HG03097 (cell line): ENCODE measurements around the gene COMMD7.
"Not testable (repeated sequence)": the region's sequence is repeated elsewhere in the genome, so short reads cannot be mapped to it uniquely, and the experiment has no call there.

Source experiments
- ATAC-seq: cut with Tn5 transposase; IDR thresholded peaks from one replicate; pipeline ENCODE4 v1.9.1; 2021; ENCODE audit not compliant: unreplicated experiment, low FRiP score

Gene COMMD7

DNA sequence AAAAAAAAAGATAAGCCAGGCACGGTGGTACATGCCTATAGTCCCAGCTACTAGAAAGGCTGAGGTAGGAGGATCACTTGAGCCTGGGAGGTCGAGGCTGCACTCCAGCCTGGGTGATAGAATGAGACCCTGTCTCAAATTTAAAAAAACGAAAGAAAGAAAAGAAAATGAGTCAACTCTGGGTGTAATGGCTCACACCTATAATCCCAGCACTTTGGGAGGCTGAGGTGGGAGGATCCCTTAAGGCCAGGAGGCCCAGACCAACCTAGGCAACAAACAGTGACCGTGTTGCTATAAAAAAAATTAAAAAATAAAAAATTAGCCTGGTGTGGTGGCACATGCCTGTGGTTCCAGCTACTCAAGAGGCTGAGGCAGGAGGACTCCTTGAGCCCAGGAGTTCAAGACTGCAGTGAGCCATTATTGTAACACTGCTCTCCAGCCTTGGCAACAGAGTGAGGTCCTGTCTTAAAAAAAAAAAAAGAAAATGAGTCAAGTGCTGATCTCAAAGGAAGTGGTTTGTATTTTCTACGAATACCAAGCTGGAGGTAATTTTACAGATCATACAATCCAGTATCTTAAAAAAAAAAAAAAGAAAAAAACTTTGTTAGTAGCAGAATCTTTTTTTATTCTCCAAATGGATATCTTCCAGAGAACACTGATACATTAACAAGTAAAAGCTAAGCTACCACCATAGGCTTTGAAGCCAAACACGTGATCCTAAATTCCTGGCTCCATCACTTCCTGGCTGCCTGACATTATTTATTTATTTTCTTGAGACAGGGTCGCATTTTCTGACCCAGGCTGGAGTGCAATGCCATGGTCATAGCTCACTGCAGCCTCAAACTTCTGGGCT lies 5.7 kb downstream of the COMMD7 start:
- ATAC-seq = no peak

DNA sequence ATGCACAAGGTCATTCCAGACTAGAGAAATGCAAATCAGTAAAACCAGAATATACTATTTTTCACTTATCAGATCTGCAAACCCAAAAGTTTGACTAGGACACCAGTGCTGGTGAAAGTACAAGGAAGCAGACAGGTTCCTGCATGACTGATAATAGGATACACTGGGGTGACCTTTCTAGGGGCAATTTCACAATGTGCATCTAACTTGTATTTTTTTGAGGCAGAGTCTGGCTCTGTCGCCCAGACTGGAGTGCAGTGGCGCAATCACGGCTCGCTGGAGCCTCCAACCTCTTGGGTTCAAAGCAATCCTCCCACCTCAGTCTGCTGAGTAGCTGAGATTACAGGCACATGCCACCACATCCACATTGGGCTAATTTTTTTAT lies 11.4 kb downstream of the COMMD7 start:
- no peak for ATAC-seq

DNA sequence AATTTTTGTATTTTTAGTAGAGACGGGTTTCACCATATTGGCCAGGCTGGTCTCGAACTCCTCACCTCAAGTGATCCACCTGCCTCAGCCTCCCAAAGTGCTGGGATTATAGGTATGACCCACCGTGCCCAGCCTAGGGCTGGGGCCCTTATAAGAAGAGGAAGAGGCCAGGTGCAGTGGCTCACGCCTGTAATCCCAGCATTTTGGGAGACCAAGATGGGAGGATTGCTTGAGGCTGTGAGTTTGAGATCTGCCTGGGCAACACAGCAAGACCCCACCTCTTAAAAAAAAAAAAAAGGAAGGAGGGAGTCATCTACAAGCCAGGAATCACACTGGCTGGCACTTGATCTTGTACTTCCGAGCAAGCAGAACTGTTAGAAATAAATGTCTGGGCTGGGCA lies 13.9 kb downstream of the COMMD7 start:
- not testable (repeated sequence) for ATAC-seq

DNA sequence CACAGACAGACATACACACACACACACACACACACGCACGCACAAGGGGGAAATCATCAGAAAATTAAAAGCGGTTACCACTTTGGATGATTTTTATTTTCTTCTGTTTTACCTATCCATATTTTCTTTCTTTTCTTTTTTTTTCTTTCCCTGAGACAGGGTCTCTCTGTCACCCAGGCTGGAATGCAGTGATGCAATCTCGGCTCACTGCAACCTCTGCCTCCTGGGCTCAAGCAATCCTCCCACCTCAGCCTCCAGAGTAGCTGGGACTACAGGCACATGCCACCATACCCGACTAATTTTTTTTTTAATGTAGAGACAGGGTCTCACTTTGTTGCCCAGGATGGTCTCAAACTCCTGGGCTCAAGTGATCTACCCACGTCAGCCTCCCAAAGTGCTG lies 14.8 kb downstream of the COMMD7 start:
- ATAC-seq = not testable (repeated sequence)

DNA sequence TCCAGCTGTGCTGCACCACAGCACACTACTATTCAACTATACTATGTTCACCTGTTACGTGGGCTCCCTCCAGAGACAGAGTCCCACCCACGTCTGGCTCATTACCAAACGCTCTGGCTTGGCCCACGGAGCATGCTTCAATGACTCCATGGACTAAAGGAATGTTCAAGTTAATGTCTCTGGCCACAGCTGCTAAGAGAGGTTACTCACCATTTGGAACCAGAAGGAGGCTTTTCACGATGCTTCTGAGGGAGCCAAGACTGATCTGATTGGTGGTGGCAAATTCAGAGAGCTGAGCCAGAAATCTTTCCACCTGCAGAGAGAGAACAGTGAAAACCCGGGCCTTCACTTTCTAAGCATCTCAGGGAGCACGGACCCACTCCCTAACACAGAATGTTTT lies 15.6 kb downstream of the COMMD7 start:
- ATAC-seq = no peak

DNA sequence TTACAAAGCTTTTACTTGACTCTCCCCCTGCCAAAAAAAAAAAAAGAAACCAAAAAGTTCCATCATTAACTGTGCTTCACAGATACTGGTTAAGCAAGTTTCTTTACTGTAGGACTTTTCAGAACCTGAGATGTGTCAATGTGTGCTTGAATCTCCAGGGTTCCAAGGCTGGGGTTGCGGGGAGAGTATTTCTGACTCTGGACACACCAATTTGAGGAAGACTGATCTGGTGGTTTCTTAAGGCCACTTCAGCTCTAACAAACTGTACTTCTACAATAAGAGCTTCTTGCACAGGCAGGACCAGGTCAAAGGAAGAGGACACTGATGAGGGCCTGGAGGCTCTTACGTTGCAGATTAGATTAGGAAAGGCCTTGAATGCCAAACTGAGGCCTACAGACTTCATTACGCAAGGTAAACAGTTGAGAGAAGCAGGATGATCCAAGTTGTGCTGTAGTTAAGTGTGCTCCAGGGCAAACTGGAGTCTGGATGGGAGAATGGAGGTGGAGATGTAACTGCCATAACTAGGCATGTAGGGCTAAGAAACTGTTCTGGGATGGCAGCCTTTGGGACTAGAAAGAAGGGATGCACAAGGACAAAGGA lies 24.4 kb downstream of the COMMD7 start:
- no peak for ATAC-seq

DNA sequence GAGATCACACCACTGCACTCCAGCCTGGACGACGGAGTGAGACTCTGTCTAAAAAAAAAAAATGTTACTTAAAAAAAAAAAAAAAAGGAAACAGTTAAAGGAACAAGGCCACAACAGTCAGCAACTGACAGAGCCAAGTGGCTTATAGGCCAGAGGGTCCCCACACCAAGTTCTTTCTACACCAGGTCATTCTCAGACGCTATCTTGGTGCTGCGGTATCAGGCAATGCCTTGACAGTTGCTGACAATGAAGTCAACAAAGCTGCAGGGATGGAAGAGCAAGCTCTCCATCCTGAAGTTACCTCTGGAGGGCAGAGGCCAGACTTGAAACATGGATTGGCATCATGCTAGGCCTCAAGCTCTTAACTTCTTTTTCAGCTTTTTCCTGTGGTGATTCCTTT lies 31.9 kb downstream of the COMMD7 start:
- no peak for ATAC-seq

DNA sequence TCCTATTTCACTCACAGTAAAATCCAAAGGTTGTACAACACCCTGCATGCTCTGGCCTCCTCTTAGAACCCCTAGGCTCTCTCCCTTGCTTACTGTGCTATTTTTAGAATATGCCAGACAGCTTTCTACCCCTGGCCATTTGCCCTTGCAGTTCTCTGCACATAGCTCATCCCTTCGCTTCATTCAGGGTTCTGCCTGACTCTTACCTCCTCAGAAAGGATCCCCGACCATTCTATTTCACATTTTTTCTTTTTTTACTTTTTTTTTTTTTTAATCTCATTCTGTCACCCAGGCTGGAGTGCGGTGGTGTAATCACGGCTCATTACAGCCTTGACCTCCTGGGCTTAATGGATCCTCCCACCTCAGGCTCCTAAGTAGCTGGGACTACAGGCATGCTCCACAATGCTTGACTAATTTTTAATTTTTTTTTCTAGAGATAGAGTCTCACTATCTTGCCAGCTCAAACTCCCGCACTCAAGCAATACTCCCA lies 33.6 kb downstream of the COMMD7 start:
- ATAC-seq = no peak

DNA sequence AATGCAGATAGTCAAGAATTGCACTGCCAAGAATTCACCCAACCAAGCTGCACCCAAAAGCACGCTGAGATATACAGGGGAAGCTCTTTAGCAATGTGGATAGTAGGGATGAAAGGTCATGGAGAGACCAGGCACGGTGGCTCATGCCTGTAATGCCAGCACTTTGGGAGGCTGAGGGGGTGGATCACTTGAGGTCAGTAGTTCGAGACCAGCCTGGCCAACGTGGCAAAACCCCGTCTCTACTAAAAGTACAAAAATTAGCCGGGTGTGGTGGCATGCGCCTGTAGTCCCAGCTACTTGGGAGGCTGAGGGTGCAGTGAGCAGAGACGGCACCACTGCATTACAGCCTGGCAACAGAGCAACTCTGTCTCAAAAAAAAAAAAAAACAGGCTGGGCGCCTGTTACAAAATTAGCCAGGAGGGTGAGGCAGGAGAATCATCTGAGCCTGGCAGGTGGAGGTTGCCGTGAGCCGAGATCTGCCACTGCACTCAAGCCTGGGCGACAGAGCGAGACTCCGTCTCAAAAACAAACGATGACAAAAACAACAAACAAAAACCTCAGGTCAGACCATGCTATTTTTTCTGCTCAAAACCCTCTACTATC lies 34.1 kb downstream of the COMMD7 start:
- ATAC-seq = not testable (repeated sequence)

DNA sequence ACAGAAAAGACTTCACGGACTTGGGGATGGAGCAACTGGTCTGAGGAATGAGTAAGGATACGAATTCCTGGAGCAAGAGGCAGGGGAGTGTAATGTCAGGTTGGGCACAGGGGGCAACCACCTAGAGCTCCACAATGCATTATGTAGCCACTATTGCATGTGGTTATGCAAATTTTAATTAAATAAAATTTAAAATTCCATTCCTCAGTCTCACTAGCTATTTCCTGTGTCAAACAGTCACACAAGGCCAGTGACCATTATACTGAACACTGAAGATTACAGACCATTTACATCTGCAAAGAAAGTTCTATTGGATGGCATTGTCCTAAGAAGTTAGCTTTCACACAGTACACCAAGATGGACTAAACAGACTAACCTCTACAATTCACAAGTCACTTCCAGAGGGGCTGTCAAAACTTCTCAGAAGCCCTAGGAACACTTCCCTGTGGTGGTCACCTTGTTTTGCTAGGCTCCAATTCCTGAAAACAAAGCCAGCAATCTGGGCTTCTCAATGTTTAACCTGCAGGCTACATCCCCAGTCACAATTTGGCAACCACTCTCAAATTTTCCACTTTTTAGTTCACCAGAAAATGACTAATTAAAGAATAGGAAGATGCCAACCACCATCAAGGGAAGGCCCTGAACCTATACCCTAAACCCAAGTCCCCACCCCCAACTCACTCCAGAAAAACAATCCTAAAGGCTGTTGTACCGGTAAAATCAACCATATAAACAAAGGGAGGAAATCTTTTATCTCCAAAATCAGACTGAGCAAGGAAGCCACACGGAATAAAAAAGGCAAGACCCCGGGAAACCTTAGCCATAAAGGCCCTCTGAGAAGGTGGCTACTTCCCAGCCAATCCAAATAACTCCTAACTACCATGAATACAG lies 35.3 kb downstream of the COMMD7 start:
- no peak for ATAC-seq

DNA sequence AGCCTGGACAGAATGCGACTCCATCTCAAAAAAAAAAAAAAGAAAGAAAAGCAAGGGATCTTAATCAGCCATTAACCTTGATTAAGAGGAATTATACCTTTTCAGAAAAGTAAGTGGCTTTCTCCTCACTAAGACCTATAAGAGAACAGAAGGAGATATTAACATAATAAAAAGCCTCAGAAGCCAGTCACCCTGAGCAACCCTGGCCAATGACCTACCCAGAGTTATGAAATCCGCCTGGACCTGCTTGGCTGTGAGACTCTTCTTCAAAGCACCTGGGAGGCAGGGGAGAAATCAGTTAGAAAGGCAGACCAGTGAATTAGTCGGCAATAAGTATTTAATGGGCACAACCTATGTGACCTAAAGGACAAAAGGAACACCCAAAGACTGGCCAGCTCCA lies 36.8 kb downstream of the COMMD7 start:
- ATAC-seq = no peak

DNA sequence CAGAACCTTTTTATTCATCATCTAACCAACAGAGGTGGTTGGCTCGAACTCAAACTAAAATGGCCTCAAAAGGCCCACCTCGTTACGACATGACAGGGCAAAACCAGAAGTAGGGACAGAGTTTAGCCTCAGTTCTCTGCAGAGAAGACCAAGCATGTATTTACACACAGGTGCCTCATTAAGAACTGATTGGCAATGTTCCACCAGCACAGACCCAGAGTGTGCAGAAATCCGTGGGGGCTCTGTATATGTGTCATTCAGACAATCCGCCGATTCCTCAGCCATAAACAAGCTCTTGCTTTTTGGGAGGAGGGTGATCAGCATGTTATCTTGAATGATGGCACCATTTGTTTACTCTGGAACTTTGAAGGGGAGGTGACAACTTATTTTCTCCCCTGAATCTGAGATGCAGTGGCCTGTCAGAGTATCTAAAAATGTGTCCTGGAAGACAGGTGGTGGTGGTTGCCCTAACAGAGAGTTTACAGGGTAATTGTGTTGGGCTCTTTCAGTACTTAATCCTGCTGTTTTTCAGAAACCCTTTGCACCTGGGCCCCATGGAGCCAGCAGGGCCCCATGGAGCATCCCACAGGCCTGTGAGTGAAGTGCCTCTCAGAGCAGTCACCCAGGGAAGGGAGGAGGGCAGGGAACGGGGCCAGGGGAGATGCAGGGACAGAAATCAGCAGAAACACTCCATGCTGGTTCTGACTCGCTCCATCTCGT lies 40.4 kb downstream of the COMMD7 start:
- no peak for ATAC-seq

DNA sequence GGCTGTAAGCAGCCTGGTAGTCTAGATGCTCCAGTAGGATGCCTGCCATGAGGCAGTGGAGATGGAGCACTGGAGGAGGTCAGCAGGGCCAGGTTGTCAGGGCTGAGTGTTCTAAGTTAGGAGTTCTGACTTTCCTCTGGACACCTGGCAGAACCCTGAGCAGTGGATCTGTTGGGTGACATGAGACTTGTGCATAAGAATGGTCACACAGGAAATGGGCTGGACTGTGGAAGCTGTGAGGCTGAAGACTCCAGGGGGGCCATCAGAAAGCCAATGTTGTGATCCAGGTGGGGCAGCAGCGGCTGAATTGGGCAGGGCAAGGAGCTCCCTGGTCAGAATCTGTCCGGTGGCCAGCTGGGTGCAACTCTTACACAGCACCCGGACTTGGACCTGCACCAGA lies 45.7 kb downstream of the COMMD7 start:
- ATAC-seq = no peak

DNA sequence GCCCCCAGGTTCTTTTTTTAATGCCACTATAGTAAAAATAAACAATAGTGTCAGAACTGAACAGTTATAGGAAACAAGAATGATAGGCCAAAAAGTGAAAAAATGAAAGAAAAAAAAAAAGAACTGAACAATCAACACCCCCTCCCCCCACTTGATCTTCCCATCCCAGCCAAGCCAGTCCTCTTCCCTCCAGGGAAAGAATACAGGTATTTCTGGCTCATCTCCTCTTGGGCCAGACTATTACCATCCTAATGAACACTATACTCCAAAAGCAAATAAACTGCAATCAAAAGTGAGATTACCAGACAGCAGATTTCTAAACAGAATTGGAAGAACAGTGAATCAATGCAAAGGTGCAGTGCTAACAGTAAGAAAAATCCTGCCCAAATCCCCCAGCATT lies 48.2 kb downstream of the COMMD7 start:
- no peak for ATAC-seq

DNA sequence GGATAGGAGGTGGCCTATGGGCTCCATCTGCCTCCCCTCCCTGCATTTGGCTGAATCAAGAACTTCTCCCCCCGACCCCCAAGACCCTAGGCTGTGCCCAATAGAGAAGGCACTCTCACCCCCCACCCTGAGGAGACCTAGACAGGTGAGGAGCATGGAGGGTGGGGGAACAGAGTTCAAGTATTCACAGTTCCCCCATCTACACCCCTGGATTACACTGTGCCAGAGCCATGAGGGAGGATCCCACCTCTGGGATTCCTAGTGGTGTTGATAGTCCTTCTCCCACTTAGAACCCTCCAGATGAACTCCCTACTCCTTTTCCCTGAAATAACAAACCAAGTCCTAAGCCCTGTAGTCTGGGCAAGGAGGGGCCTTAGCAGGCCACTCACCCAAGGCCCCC lies 54.3 kb downstream of the COMMD7 start:
- ATAC-seq = not testable (repeated sequence)

DNA sequence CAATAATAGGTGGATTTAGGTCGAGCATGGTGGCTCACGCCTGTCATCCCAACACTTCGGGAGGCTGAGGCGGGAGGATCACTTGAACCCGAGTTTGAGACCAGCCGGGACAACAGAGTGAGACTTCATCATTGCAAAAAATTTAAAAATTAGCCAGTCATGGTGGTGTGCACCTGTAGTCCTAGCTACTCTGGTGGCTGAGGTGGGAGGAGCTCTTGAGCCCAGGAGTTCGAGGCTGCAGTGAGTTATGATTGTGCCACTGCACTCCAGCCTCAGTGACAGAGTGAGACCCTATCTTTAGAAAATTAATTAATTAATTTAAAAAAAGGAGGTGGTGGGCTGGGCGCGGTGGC lies 56.1 kb downstream of the COMMD7 start:
- no peak for ATAC-seq

DNA sequence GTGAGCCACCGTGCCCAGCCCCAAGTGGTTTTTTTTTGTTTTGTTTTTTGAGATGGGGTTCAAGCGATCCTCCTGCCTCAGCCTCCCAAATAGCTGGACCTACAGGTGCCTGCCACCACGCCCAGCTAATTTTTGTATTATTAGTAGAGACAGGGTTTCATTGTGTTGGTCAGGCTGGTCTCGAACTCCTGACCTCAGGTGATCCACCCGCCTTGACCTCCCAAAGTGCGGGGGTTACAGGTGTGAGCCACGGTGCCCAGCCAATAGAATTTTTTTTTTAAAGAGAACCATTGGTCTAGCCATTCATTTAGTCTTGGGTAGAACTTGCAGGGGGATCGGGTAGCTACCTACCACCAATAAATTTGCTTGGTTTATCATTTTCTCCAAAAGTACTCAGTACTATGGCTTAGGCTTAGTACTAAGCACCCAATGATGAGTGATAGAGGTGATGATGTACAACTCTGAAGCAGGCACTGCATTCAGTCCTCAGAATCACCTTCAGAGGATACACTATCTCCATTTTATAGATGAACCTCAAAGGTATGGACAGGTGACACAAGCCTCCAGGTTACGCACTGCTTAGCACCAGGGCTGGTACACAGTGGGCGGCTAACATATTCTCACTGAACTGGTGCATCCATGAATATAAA lies 56.6 kb downstream of the COMMD7 start:
- no peak for ATAC-seq

DNA sequence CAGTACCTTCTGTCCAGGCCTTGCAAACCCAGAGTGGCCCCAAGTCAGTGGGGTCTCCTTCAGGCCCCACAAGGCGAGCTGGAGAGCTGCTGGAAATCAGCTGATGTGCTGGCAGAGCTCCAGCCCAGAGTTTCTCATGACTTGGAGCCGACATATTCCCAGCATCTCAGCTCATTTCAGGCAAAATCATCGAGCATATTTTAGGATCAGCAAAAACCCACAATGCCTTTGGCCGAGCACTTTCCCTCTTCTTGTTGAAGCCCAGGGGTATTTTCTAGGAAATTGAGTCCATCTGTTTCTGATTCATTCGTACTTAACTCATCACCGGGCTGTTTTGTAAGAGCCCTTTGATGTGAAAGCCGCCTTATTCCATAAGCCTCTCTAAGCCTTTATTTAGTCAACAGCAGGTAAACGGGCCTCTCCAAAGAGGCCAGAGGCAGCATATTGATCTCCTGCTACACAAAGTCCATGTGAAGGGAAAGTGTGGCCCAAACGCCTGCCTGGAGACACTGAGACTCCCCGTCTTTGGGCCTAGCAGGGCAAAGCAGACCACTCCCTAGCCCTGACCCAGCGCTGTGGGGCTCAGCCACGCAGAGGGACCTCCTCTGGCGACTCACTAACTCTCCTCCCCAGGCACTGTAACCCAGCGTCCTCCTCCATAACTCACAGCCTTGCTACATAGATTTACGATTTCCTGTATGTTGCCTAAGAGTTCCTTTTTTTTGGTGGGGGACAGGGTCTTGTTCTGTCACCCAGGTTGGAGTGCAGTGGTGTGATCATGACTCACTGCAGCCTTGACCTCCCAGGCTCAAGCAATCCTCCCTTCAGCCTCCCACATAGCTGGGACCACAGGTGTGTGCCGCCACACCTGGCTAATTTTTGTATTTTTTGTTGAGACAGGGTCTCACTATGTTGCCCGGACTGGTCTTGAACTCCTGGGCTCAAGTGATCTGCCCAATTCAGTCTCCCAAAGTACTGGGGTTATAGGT lies 57.4 kb downstream of the COMMD7 start:
- ATAC-seq = no peak
